ENCODE results near the gene ASPRV1. TPM values are rescaled to one million over a fixed set of nuclear protein-coding genes. Genes with fewer than 3 reads are reported as not detected.
"Not testable (repeated sequence)": the region's sequence is repeated elsewhere in the genome, so short reads cannot be mapped to it uniquely, and the experiment has no call there.

The ASPRV1 gene
- total RNA-seq, 1 donor from 2014 or later: 1.7 TPM

GRCh38 chr2:69952336-69953115, 8.9 kb downstream of the ASPRV1 start:
- no peak for DNase-seq (ENCODE audit: low read depth, low spot score)
- H3K4me3 Mint-ChIP-seq: no peak overlapping the region
- H3K4me1 Mint-ChIP-seq: no peaks in the 10 kb centered on the region
- H3K27ac Mint-ChIP-seq (ENCODE audit: unreplicated experiment): peak overlapping the region; percentile 24
- no peaks in the 10 kb centered on the region for H3K9me3 Mint-ChIP-seq
- H3K36me3 Mint-ChIP-seq (ENCODE audit: low read depth): no peaks in the 10 kb centered on the region
- peaks cover 15% of the 10 kb centered on the region for H3K27me3 Mint-ChIP-seq (ENCODE audit: low read depth)
- no peak for TF ChIP-seq CTCF (conservative IDR thresholded peaks at IDR 0.05)

- not testable (repeated sequence) for H3K4me3 Mint-ChIP-seq; H3K27ac Mint-ChIP-seq (ENCODE audit: unreplicated experiment); H3K4me1 Mint-ChIP-seq; DNase-seq (ENCODE audit: low read depth, low spot score); H3K9me3 Mint-ChIP-seq; H3K27me3 Mint-ChIP-seq (ENCODE audit: low read depth); H3K36me3 Mint-ChIP-seq (ENCODE audit: low read depth)
Observed at GRCh38 chr2:69950671-69951070, 10.8 kb downstream of the ASPRV1 start.

- H3K27me3 Mint-ChIP-seq (ENCODE audit: low read depth): no peaks in the 10 kb centered on the region
- H3K36me3 Mint-ChIP-seq (ENCODE audit: low read depth): no peaks in the 10 kb centered on the region
- no peak overlapping the region for H3K27ac Mint-ChIP-seq (ENCODE audit: unreplicated experiment)
- H3K4me3 Mint-ChIP-seq: no peak overlapping the region
- no peaks in the 10 kb centered on the region for H3K4me1 Mint-ChIP-seq
- TF ChIP-seq CTCF (conservative IDR thresholded peaks at IDR 0.05): no peak
- no peak for DNase-seq (ENCODE audit: low read depth, low spot score)
- H3K9me3 Mint-ChIP-seq: no peaks in the 10 kb centered on the region
Observed at GRCh38 chr2:69950241-69950640, 11.2 kb downstream of the ASPRV1 start.

GRCh38 chr2:69948963-69949645, 12.3 kb downstream of the ASPRV1 start:
- no peaks in the 10 kb centered on the region for H3K36me3 Mint-ChIP-seq (ENCODE audit: low read depth)
- no peak overlapping the region for H3K4me3 Mint-ChIP-seq
- H3K9me3 Mint-ChIP-seq: no peaks in the 10 kb centered on the region
- H3K27me3 Mint-ChIP-seq (ENCODE audit: low read depth): no peaks in the 10 kb centered on the region
- no peak overlapping the region for H3K27ac Mint-ChIP-seq (ENCODE audit: unreplicated experiment)
- no peak for TF ChIP-seq CTCF (conservative IDR thresholded peaks at IDR 0.05)
- no peaks in the 10 kb centered on the region for H3K4me1 Mint-ChIP-seq
- DNase-seq (ENCODE audit: low read depth, low spot score): no peak

GRCh38 chr2:69948032-69948962, 13.1 kb downstream of the ASPRV1 start:
- H3K36me3 Mint-ChIP-seq (ENCODE audit: low read depth): no peaks in the 10 kb centered on the region
- no peak overlapping the region for H3K27ac Mint-ChIP-seq (ENCODE audit: unreplicated experiment)
- no peak overlapping the region for H3K4me3 Mint-ChIP-seq
- DNase-seq (ENCODE audit: low read depth, low spot score): no peak
- no peak for TF ChIP-seq CTCF (conservative IDR thresholded peaks at IDR 0.05)
- H3K9me3 Mint-ChIP-seq: no peaks in the 10 kb centered on the region
- H3K27me3 Mint-ChIP-seq (ENCODE audit: low read depth): no peaks in the 10 kb centered on the region
- no peaks in the 10 kb centered on the region for H3K4me1 Mint-ChIP-seq

Data from neural crest cell (in vitro differentiated cells).